Effector memory CD4-positive, alpha-beta T cell (primary cell): ENCODE data around the gene CCM2L.

ENCODE experiments used
- DNase-seq, 3 donors: peaks; one replicate each; pipeline ENCODE4 v3.0.0-alpha.2; 2020
- H3K27ac ChIP-seq: 2 replicates; pipeline ENCODE4 v1.7.0; 2013; ENCODE audit warnings: mild to moderate bottlenecking, low read length, moderate library complexity; ENCODE audit not compliant: insufficient read depth, poor library complexity, severe bottlenecking
- H3K27me3 ChIP-seq: replicated peaks from 2 replicates; pipeline ENCODE4 v1.7.0; 2013; ENCODE audit warnings: mild to moderate bottlenecking, low read length; ENCODE audit not compliant: insufficient read depth, control insufficient read depth, poor library complexity, severe bottlenecking
- H3K36me3 ChIP-seq: 2 replicates; pipeline ENCODE4 v1.7.0; 2013; ENCODE audit warnings: mild to moderate bottlenecking, low read length, moderate library complexity; ENCODE audit not compliant: control insufficient read depth, insufficient read depth
- H3K4me1 ChIP-seq: 2 replicates; pipeline ENCODE4 v1.7.0; 2013; ENCODE audit warnings: low read length, mild to moderate bottlenecking; ENCODE audit not compliant: control insufficient read depth, insufficient read depth, poor library complexity, severe bottlenecking
- H3K4me3 ChIP-seq: 2 replicates; pipeline ENCODE4 v1.7.0; 2013; ENCODE audit warnings: low read length, low read depth, mild to moderate bottlenecking; ENCODE audit not compliant: insufficient read depth, poor library complexity, severe bottlenecking
- H3K9me3 ChIP-seq: 2 replicates; pipeline ENCODE4 v1.7.0; 2013; ENCODE audit warnings: mild to moderate bottlenecking, low read length, moderate library complexity; ENCODE audit not compliant: control insufficient read depth

CCM2L gene

DNA sequence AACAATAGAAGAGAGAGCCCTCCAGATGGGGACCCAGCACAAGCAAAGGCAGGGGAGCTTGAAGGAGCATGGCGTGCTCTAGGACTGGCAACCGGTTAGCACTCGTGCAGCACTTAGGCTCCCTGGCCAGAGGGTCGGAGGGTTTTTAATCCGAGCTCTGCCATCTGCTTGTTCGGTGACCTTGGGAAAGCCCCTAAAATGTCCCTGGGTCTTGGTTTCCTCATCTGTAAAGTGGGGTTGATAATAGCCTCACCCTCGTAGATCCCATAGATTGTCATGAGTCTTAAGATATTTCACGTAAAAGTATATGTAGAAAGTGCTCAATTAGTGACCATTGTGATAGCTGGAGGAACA lies 25.2 kb downstream of the CCM2L start:
- no peaks in the 10 kb centered on the region for H3K9me3 ChIP-seq
- no peak overlapping the region for H3K4me3 ChIP-seq
- peaks cover 5% of the 10 kb centered on the region for H3K4me1 ChIP-seq
- no peak overlapping the region for H3K27ac ChIP-seq
- H3K36me3 ChIP-seq: no peaks in the 10 kb centered on the region
- peaks cover 3% of the 10 kb centered on the region for H3K27me3 ChIP-seq
- DNase-seq: no peak

DNA sequence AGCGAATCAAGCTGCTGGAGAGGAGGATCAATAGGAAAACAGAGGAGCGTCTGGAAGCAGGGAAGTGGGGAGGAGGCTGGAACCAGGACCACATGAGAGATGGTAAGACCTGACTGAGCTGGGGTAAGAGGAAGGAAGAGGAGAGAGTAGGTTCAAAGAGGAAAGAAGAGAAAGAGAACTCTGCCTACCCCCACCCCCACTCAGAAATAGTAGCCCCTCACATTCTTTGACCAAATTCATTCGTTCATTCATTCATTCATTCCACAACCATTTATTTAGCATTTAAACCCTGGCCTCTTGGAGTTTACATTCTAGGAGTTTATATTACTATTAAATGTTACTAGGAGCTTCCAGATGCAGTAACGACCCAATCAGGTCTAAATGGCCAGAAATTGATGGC lies 26.0 kb downstream of the CCM2L start:
- no peak overlapping the region for H3K27ac ChIP-seq
- no peaks in the 10 kb centered on the region for H3K36me3 ChIP-seq

DNA sequence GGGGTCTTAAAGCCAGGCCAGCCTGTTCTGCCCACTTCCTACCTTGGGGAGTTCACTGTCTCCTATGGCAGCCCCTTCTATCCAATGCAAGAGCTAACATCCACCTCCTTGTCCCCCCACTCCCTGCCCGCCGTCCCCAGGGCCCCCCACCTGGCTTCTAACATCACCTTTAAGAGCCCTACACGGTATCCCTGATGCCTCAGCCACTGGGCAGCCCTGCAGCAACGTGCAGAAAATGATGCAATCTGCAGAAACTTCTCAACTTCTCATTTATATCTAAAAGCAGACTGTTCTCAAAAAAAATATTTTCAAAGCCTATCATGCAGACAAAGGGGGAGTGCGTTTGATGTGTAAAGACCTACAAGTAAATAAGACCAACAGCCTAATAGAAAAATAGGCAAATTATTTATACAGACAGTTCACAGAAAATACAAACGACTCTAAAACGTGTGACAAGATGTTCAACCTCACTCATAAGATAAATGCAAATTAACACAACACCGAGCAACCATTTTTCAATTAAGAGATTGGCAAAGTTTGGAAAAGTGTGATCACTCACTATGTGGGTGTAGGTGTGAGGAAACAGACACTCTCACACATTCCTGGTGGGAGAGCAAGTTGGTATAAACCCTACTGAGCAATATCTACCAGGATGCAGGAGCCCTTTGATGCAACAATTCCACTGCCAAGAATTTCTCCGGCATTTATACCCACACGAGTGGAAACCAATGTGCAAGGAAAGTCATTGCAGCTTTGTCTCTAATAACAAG lies 26.7 kb downstream of the CCM2L start:
- no peaks in the 10 kb centered on the region for H3K9me3 ChIP-seq
- no peak overlapping the region for H3K4me3 ChIP-seq
- no peak for DNase-seq
- H3K4me1 ChIP-seq: no peaks in the 10 kb centered on the region
- H3K36me3 ChIP-seq: no peaks in the 10 kb centered on the region
- H3K27ac ChIP-seq: no peak overlapping the region
- H3K27me3 ChIP-seq: peaks cover 3% of the 10 kb centered on the region

More for the DNA sequence above, 26.0 kb downstream of the CCM2L start:
- Histone ChIP-seq H3K9me3 (no peaks in the 10 kb centered on the region), H3K4me1 (peaks cover 4% of the 10 kb centered on the region), H3K4me3 (no peak overlapping the region), H3K27me3 (peaks cover 3% of the 10 kb centered on the region)
- DNase-seq: no peak

DNA sequence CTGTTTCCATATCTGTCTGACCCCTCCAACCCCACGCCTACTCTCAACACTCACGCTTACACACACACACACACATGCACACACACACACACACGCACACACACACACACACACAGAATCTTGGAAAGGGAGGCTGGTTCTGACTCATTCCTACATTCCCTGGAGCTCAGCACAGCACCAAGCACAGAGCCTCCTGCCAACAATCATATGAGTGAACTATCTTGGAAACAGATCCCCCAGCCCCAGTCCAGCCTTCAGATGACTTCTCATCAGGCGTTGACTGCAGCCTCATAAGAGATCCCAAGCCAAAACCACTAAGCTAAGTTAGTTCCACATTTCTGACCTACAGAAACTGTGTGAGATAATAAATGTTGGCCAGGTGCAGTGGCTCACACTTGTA lies 27.7 kb downstream of the CCM2L start:
- H3K4me3 ChIP-seq: no peak overlapping the region
- no peak for DNase-seq
- H3K27me3 ChIP-seq: peaks cover 3% of the 10 kb centered on the region
- no peaks in the 10 kb centered on the region for H3K4me1 ChIP-seq
- no peaks in the 10 kb centered on the region for H3K36me3 ChIP-seq
- H3K9me3 ChIP-seq: no peaks in the 10 kb centered on the region
- no peak overlapping the region for H3K27ac ChIP-seq

DNA sequence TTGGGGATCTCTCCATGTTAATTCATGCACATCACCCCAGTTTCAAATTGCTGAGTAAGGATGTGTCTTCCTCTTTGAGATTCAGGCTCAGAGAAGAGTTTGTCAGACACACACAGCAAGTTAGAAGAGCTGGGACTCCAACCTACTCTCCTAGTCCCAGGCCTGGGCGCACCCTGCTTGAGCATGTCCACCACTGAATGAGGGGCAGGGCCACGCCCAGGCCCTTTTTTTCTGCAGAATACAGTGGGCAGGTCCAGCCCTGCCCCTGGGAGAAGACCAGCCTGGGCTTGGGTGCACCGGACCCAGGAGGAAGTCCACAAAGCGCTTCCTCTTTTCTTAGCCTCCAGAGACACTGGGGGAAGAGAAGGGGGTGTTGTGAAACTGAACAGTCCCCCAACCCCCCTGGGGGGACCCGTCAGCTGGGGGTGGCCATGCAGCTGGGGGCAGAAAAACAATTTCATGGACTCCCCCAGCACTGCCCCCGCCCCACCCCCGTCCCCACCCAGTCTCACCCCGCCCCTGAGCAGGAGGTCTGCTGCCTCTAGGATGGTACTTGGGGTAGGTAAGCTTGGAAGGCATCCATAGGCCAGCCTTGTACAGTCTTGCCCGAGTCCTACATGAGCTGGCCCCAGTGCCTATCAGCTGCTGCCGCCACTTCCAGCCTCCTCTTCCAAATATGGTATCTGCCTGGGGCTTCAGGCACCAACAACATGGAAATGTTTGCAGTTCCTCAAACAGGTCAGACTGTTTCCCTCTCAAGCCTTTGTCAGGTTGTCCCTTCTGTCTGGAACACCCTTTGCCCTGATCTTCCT lies 30.1 kb downstream of the CCM2L start:
- Histone ChIP-seq H3K27me3 (peaks cover 3% of the 10 kb centered on the region), H3K36me3 (no peaks in the 10 kb centered on the region), H3K4me1 (no peaks in the 10 kb centered on the region), H3K4me3 (no peak overlapping the region), H3K27ac (no peak overlapping the region), H3K9me3 (no peaks in the 10 kb centered on the region)
- DNase-seq: no peak

DNA sequence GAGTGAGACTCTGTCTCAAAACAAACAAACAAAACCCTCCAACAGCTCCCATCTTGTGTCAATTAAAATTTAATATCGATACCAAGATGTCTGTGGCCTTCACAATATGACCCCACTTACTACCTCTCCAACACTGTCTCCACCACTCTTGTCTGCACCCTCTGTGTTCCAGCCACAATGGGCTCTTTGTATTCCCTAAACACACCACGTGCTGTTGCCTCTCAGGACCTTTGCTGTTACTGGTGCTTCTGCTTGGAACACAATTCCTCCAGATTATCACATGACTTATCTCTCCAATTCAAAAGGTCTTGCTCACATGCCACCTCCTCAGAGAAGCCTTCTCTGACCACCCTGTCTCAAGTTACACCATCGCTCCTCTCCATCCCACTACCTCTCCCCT lies 35.8 kb downstream of the CCM2L start:
- Histone ChIP-seq H3K4me1 (peaks cover 1% of the 10 kb centered on the region), H3K36me3 (no peaks in the 10 kb centered on the region), H3K9me3 (no peaks in the 10 kb centered on the region), H3K27ac (no peak overlapping the region), H3K27me3 (peaks cover 3% of the 10 kb centered on the region), H3K4me3 (no peak overlapping the region)
- no peak for DNase-seq

DNA sequence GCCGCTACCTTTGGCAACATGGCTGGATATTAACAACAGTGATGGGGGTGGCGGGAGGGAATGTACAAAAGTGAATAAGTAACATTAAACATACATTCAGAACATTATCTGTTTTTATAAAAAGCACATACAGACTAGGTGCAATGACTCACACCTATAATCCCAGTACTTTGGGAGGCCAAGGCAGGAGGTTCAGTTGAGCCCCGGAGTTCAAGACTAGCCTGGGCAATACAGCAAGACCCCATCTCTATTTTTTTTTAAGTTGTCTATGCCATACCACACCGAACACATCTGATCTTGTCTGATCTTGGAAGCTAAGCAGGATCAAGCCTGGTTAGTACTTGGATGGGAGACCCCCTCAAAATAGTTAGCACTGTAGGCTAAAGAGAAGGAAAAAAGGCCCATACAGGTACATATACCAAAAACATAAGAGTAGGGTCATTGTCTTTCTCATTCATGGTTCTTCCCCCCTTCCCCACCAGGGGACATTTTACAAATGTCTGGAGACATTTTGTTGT lies 40.1 kb downstream of the CCM2L start:
- Histone ChIP-seq H3K36me3 (no peaks in the 10 kb centered on the region), H3K27ac (no peak overlapping the region), H3K9me3 (no peaks in the 10 kb centered on the region), H3K27me3 (peaks cover 37% of the 10 kb centered on the region), H3K4me1 (peaks cover 22% of the 10 kb centered on the region), H3K4me3 (no peak overlapping the region)
- no peak for DNase-seq

DNA sequence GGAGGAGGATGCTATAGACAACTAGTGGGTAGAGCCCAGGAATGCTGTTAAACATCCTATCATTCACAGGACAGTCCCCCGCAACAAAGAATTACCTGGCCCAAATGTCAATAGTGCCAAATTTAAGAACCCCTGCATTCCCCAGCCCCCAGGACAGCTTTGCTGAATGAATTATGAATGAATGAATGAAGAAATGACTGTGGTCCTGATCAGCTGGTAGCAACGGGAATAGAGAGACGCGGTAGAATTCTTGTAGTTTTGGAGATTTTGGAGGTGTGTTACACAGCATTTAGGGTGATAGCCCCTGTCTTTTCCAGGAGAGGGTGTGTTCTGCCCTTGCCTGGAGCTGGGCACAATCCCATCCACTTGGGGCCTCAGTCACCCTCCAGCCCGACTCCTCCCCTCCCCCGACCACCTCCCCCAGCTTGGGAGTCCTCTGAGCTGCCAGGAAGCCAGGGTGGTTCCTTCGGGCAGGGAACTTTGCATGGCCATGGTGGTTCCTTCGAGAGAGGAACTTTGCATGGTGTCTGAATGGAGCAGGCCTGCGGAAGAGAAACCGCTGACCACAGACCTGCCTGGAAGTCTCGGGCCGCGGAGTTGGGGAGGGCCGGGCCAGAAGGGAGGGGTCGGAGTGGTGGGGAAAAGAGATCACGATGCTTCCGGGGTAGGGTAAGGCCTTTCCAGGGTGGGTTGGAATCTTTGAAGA lies 40.8 kb downstream of the CCM2L start:
- DNase-seq: no peak
- Histone ChIP-seq H3K9me3 (no peaks in the 10 kb centered on the region), H3K27ac (no peak overlapping the region), H3K27me3 (peaks cover 37% of the 10 kb centered on the region), H3K4me1 (peaks cover 22% of the 10 kb centered on the region), H3K4me3 (no peak overlapping the region), H3K36me3 (no peaks in the 10 kb centered on the region)

DNA sequence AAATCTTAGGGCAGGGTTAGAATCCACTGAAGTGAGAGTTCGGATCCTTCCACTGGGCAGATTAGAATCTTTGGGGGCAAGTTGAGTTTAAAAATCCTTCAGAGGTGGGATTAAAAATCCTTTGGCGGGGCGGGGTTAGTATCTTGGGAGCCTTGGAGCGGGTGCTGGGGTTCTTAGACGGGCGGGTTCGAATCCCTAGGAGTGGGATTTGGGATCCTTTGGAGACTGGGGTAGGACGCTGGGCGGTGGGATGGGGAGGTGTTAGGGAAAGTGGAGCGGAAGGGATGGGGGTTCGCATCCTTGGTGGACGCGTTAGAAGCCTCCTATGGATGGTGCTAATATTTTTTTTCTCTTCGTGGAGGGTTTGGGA lies 41.5 kb downstream of the CCM2L start:
- H3K36me3 ChIP-seq: no peaks in the 10 kb centered on the region
- no peak for DNase-seq
- H3K27ac ChIP-seq: no peak overlapping the region
- peaks cover 22% of the 10 kb centered on the region for H3K4me1 ChIP-seq
- H3K27me3 ChIP-seq: peaks cover 37% of the 10 kb centered on the region
- H3K9me3 ChIP-seq: no peaks in the 10 kb centered on the region
- H3K4me3 ChIP-seq: no peak overlapping the region
